ENCODE data around the gene AUTS2. TPM values are rescaled to one million over a fixed set of nuclear protein-coding genes. Genes with fewer than 3 reads are reported as not detected.

The AUTS2 gene
- total RNA-seq, 3 donors from 2014 or later = 31.2 to 67.6 (median 36.5) TPM

GRCh38 chr7:70299472-70299807 is 701.2 kb downstream of the AUTS2 start:
- DNase-seq (no peak), ATAC-seq (no peak)
- Histone ChIP-seq H3K4me3 (no peak overlapping the region), H3K4me1 (ENCODE audit: low read depth) (no peaks in the 10 kb centered on the region), H3K36me3 (ENCODE audit: low read depth) (no peaks in the 10 kb centered on the region), H3K9me3 (no peaks in the 10 kb centered on the region)
- intact Hi-C loops (cut with DNase I, micrococcal nuclease) = no loop called here
- TF ChIP-seq CTCF (IDR thresholded peaks at IDR 0.05) = no peak

GRCh38 chr7:70301673-70302185 is 703.5 kb downstream of the AUTS2 start:
- Histone ChIP-seq H3K4me1 (ENCODE audit: low read depth) (no peaks in the 10 kb centered on the region), H3K9me3 (no peaks in the 10 kb centered on the region), H3K4me3 (no peak overlapping the region), H3K36me3 (ENCODE audit: low read depth) (no peaks in the 10 kb centered on the region)
- DNase-seq (no peak), ATAC-seq (no peak)
- TF ChIP-seq CTCF (IDR thresholded peaks at IDR 0.05) = no peak
- intact Hi-C loops (cut with DNase I, micrococcal nuclease) = no loop called here

GRCh38 chr7:70303309-70303708 is 705.0 kb downstream of the AUTS2 start:
- no peaks in the 10 kb centered on the region for H3K9me3 ChIP-seq
- H3K4me3 ChIP-seq = no peak overlapping the region
- no peaks in the 10 kb centered on the region for H3K36me3 ChIP-seq (ENCODE audit: low read depth)
- ATAC-seq (no peak), DNase-seq (no peak)
- intact Hi-C loops (cut with DNase I, micrococcal nuclease) = no loop called here
- TF ChIP-seq CTCF (IDR thresholded peaks at IDR 0.05) = no peak
- no peaks in the 10 kb centered on the region for H3K4me1 ChIP-seq (ENCODE audit: low read depth)

- Histone ChIP-seq H3K36me3 (ENCODE audit: low read depth) (no peaks in the 10 kb centered on the region), H3K4me3 (no peak overlapping the region), H3K9me3 (no peaks in the 10 kb centered on the region), H3K4me1 (ENCODE audit: low read depth) (no peaks in the 10 kb centered on the region)
- no peak for TF ChIP-seq CTCF (IDR thresholded peaks at IDR 0.05)
- intact Hi-C loops (cut with DNase I, micrococcal nuclease) = no loop called here
- DNase-seq = no peak
- ATAC-seq = no peak
Measured at GRCh38 chr7:70303780-70304179, 705.5 kb downstream of the AUTS2 start.

- Histone ChIP-seq H3K4me1 (ENCODE audit: low read depth) (no peaks in the 10 kb centered on the region), H3K9me3 (no peaks in the 10 kb centered on the region), H3K4me3 (no peak overlapping the region), H3K36me3 (ENCODE audit: low read depth) (no peaks in the 10 kb centered on the region)
- ATAC-seq (no peak), DNase-seq (no peak)
- no peak for TF ChIP-seq CTCF (IDR thresholded peaks at IDR 0.05)
- intact Hi-C loops (cut with DNase I, micrococcal nuclease) = no loop called here
Measured at GRCh38 chr7:70306173-70306572, 707.9 kb downstream of the AUTS2 start.

- ATAC-seq (peak; percentile 90), DNase-seq (no peak)
- Histone ChIP-seq H3K4me3 (no peak overlapping the region), H3K4me1 (ENCODE audit: low read depth) (no peaks in the 10 kb centered on the region), H3K9me3 (no peaks in the 10 kb centered on the region), H3K36me3 (ENCODE audit: low read depth) (no peaks in the 10 kb centered on the region)
- intact Hi-C loops (cut with DNase I, micrococcal nuclease) = no loop called here
- no peak for TF ChIP-seq CTCF (IDR thresholded peaks at IDR 0.05)
Measured at GRCh38 chr7:70307544-70308106, 709.4 kb downstream of the AUTS2 start.
